HCT116 (cell line): ENCODE results near the gene KNDC1. TPM values are rescaled to one million over a fixed set of nuclear protein-coding genes. Genes with fewer than 3 reads are reported as not detected.

Source experiments
- ATAC-seq: fragments of 200-7000 bp; cut with Tn5 transposase; 2 replicates; pipeline ENCODE4 v1.9.1; 2020; ENCODE audit warnings: mild to moderate bottlenecking, moderate library complexity
- BruUV-seq: library from RNA; stranded (reverse); fragments of 400-500 nt; replicated peaks from 2 replicates; lab custom pipeline; 2021; lab: Mats Ljungman, UMichigan
- CTCF ChIA-PET: fragments of 300-600 bp; sonication (Branson Sonifier 250); formaldehyde crosslinking; loops from one replicate; lab custom pipeline; 2021; ENCODE audit warnings: antibody characterized with exemption; lab: Charles Lee
- POLR2A ChIA-PET: fragments of 300-600, 350-600 bp; sonication (Branson Sonifier 250); formaldehyde crosslinking; loops from one replicate; lab custom pipeline; 2021; ENCODE audit warnings: antibody characterized with exemption; lab: Charles Lee
- RAD21 ChIA-PET, 2 experiments: fragments of 300-600 bp; sonication (Branson Sonifier 250); formaldehyde crosslinking; loops; one replicate each; lab custom pipeline; 2023; ENCODE audit warnings: low total read pairs in 2 of 2; ENCODE audit not compliant: uncharacterized antibody in 2 of 2, unreplicated experiment in 2 of 2, low non-redundant PET in 1 of 2; lab: Charles Lee
- DNase-seq: peaks from one replicate; pipeline ENCODE4 v3.0.0-alpha.2; 2010; ENCODE audit warnings: low read depth, low spot score
- H2AFZ ChIP-seq: fragments of 200-600 bp; shearing (Covaris generic), sonication (generic); 2 replicates; pipeline ENCODE4 v1.6.1; 2017; ENCODE audit warnings: low read depth, mixed run types, mixed read lengths, antibody characterized with exemption, low read length; ENCODE audit not compliant: poor library complexity, severe bottlenecking
- H3K27ac ChIP-seq: 2 replicates; pipeline ENCODE4 v1.5.1; 2012; ENCODE audit warnings: low read depth, low read length
- H3K27me3 ChIP-seq: fragments of 200-600 bp; sonication (generic); 2 replicates; pipeline ENCODE4 v1.6.1; 2016; ENCODE audit warnings: mixed run types, low read length, mixed read lengths; ENCODE audit not compliant: insufficient read depth
- H3K36me3 ChIP-seq, 2 experiments: fragments of 200-500 bp in 1 of 2; fragments of 200-600 bp in 1 of 2; sonication (Bioruptor generic) in 1 of 2; sonication (generic) in 1 of 2; 2 replicates each; pipeline versions ENCODE4 v1.5.1 to v1.6.1; 2014 to 2016; ENCODE audit warnings: low read length in 2 of 2, inconsistent platforms in 1 of 2, mixed read lengths in 1 of 2, mixed run types in 1 of 2; ENCODE audit not compliant: insufficient read depth in 2 of 2, control insufficient read depth in 1 of 2
- H3K4me1 ChIP-seq, 2 experiments: fragments of 200-600 bp in 1 of 2; sonication (generic) in 1 of 2; 2 replicates each; pipeline versions ENCODE4 v1.5.1 to v1.6.1; 2012 to 2017; ENCODE audit warnings: low read length in 2 of 2, inconsistent platforms in 1 of 2, mild to moderate bottlenecking in 1 of 2, mixed read lengths in 1 of 2, mixed run types in 1 of 2, moderate library complexity in 1 of 2; ENCODE audit not compliant: insufficient read depth in 2 of 2, control insufficient read depth in 1 of 2
- H3K4me2 ChIP-seq: fragments of 200-600 bp; sonication (generic); 2 replicates; pipeline ENCODE4 v1.6.1; 2017; ENCODE audit warnings: mixed run types, low read length, mixed read lengths
- H3K4me3 ChIP-seq, 2 experiments: fragments of 200-600 bp in 1 of 2; sonication (generic) in 1 of 2; replicated peaks in 1 of 2; 2 replicates each; pipeline ENCODE4 v1.5.1; 2011 to 2016; ENCODE audit warnings: low read length in 2 of 2, control low read depth in 1 of 2, low read depth in 1 of 2, mild to moderate bottlenecking in 1 of 2, mixed read lengths in 1 of 2, mixed run types in 1 of 2
- H3K79me2 ChIP-seq: fragments of 200-600 bp; sonication (generic); 2 replicates; pipeline ENCODE4 v1.6.1; 2017; ENCODE audit warnings: mild to moderate bottlenecking, mixed run types, low read length, moderate library complexity, mixed read lengths; ENCODE audit not compliant: insufficient read depth
- H3K9ac ChIP-seq: fragments of 200-600 bp; sonication (generic); 2 replicates; pipeline ENCODE4 v1.6.1; 2016; ENCODE audit warnings: low read length, mixed read lengths
- H3K9me2 ChIP-seq: fragments of 200-600 bp; sonication (generic), shearing (Covaris generic); 2 replicates; pipeline ENCODE4 v1.6.1; 2017; ENCODE audit warnings: mixed run types, mild to moderate bottlenecking, moderate library complexity; ENCODE audit not compliant: insufficient read depth
- H3K9me3 ChIP-seq, 2 experiments: fragments of 200-500 bp in 1 of 2; fragments of 200-600 bp in 1 of 2; sonication (Bioruptor generic) in 1 of 2; sonication (generic) in 1 of 2; 2 replicates each; pipeline ENCODE4 v1.6.1; 2014 to 2017; ENCODE audit warnings: low read length in 2 of 2, mixed read lengths in 2 of 2, inconsistent platforms in 1 of 2, low read depth in 1 of 2, mild to moderate bottlenecking in 1 of 2, mixed run types in 1 of 2, moderate library complexity in 1 of 2; ENCODE audit not compliant: control insufficient read depth in 1 of 2, insufficient read depth in 1 of 2
- H4K20me1 ChIP-seq: fragments of 200-600 bp; sonication (generic), shearing (Covaris generic); 2 replicates; pipeline ENCODE4 v1.6.1; 2017; ENCODE audit warnings: mixed run types, mild to moderate bottlenecking, moderate library complexity; ENCODE audit not compliant: insufficient read depth
- ELF1 ChIP-seq: IDR thresholded peaks from 2 replicates; pipeline ENCODE4 v1.6.1; 2012; ENCODE audit warnings: low read depth, borderline replicate concordance
- RAD21 ChIP-seq: IDR thresholded peaks from 2 replicates; pipeline ENCODE4 v1.6.1; 2012; ENCODE audit warnings: low read depth, mild to moderate bottlenecking
- REST ChIP-seq: IDR thresholded peaks from 2 replicates; pipeline ENCODE4 v1.6.1; 2012; ENCODE audit warnings: low read depth
- TCF7L2 ChIP-seq: IDR thresholded peaks from 2 replicates; pipeline ENCODE4 v1.7.0; 2011; ENCODE audit warnings: borderline replicate concordance, inconsistent platforms; ENCODE audit not compliant: insufficient read depth, insufficient read length; ENCODE audit errors: extremely low read depth
- intact Hi-C: fragments of 100-400 bp; cut with micrococcal nuclease; formaldehyde crosslinking; loops from 2 replicates; pipeline ENCODE4 v1.10.0; 2022
- total RNA-seq: library from RNA; stranded (reverse); gene quantifications from one replicate; pipeline ENCODE4 v1.2.1, GENCODE V29; 2021; ENCODE audit not compliant: unreplicated experiment

Gene KNDC1
- total RNA-seq, 1 experiment from 2014 or later: 3.6 TPM

- POLR2A ChIA-PET: no interaction called here
- BruUV-seq: no TSS peak
- no peaks in the 10 kb centered on the region for H4K20me1 ChIP-seq
Measured at GRCh38 chr10:133215586-133215985, 55.6 kb downstream of the KNDC1 start.

More at GRCh38 chr10:133215586-133215985, 55.6 kb downstream of the KNDC1 start:
- Histone ChIP-seq H3K4me3 (no peak overlapping the region), H3K9me2 (no peaks in the 10 kb centered on the region), H3K27me3 (no peaks in the 10 kb centered on the region), H3K4me2 (no peak overlapping the region), H2AFZ (no peak overlapping the region), H3K27ac (no peak overlapping the region), H3K36me3 (no peaks in the 10 kb centered on the region), H3K79me2 (no peaks in the 10 kb centered on the region), H3K9ac (no peak overlapping the region), H3K9me3 (no peaks in the 10 kb centered on the region), H3K4me1 (no peaks in the 10 kb centered on the region)
- TF ChIP-seq RAD21 (no peak), TCF7L2 (no peak), ELF1 (no peak), REST (no peak)
- RAD21 ChIA-PET: no interaction called here
- intact Hi-C loops: no loop called here
- CTCF ChIA-PET: no interaction called here
- ATAC-seq: no peak
- DNase-seq: no peak
